Activated CD8-positive, alpha-beta memory T cell treated with anti-CD3 and anti-CD28 coated beads for 24 hours (primary cell): ENCODE results near the gene ADH6.
"Not testable (repeated sequence)": the region's sequence is repeated elsewhere in the genome, so short reads cannot be mapped to it uniquely, and the experiment has no call there.

ENCODE experiments used
- DNase-seq: peaks from one replicate; pipeline ENCODE4 v3.0.0-alpha.2; 2020

The ADH6 gene

DNA sequence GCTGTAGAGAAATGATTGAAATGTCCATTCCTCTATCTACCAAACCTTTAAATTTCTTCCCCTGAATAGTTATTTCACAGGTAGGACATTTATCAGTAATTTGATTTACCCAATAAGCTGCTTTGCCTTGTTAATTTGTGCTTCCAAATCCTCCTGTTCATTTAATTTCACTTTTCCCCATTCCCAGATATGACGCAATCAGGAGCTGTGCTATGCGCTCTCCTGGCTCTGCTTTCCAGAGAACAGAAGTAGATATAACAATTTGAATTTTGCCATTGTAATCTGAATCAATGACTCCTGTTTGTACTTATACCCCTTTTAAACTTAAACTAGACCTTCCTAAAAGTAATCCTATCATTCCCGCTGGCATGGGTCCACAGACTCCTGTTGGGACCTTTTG is 29.1 kb downstream of the ADH6 start:
- DNase-seq = not testable (repeated sequence)

DNA sequence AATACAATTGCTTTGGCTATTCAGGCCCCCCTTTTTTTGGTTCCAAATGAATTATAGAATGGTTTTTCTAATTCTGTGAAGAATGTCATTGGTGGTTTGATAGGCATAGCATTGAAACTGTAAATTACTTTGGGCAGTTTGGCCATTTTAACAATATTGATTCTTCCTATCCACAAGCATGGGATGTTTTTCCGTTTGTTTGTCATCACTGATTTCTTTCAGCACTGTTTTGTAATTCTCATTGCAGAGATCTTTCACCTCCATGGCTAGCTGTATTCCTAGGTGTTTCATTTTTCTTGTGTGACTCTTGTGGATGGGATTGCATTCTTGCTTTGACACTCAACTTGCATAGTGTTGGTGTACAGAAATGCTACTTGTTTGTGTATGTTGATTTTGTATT is 33.0 kb downstream of the ADH6 start:
- DNase-seq = no peak

DNA sequence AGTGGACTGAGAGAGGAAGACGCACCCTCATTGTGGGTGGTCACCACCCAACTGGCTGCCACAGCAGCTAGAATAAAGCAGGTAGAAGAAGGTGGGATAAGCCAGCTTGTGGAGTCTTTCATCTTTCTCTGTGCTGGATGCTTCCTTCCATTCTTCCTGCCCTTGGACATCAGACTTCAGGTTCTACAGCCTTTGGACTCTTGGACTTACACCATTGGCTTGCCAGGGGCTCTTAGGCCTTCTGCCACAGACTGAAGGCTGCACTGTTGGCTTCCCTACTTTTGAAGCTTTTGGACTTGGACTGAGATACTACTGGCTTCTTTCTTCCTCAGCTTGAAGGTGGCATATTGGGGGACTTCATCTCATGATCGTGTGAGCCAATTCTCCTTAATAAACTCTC is 33.5 kb downstream of the ADH6 start:
- DNase-seq = no peak

DNA sequence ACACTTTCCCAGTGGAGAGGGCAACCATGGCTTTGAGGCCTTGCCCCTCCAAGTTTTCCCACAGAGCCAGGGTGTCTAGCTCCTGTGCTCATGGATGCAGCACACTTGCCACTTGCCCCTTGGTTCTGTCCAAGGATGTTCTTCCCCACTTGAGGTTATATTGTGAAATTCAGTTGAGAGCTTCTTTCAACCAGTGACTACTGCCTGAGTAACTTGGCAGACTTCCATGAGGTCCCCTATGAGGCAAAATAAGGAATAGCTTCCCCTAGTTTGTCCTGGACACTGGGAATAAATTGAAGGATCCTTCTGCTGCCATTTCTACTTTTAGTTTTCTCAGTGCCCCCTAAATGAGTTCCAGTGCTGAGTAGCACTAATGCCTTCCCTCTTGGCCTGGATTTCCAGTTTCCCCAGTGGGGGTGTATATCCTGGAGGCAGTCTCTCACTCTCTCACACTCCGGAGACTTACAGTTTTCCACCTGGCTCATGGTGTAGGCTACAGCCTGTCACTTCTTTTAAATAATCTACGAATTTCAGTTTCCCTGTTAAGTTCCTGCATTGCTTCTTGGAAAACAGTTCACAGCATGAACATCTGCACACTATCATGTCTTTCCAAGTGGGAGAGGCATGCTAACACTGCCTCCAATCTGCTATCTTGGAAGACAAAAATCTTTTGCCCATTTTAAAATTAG is 38.5 kb downstream of the ADH6 start:
- no peak for DNase-seq

DNA sequence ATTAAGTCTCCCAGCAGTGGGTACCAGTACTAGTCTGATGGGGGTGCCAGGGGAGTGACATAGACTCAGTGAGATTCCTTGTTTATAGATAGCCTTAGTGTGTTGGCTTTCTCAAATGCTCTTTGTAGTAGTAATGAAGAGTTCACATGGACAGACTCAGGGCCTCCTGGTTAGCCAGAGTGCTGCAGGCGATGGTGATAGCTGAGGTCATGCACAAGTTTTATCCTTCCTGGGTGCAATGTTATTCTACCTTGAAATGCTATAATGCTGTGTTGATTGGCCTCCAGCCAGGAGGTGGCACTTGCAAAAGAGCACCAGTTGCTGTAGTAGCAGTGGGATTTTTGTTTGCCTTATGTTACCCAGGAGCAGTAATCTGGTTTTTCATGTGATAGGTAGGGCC is 39.4 kb downstream of the ADH6 start:
- no peak for DNase-seq

DNA sequence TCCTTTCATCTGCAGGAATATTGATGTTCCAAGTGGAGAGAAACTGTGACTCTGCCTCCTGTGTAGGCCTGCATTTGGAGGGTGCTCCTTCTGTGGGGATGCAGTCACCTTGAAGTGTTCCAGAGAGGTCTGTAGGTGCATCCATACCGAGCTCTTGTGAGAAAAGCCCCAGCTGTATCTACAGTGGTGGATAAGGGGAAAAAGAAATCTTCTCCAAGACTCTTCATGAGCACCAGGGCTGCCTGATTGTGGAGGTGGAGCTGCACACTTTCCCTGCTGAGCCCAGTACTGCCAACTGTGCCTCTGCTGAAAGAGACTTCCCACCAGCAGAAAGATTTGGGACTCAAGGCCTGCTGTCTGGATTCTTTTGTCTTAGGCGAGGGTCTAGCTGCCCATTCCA is 39.9 kb downstream of the ADH6 start:
- no peak for DNase-seq

DNA sequence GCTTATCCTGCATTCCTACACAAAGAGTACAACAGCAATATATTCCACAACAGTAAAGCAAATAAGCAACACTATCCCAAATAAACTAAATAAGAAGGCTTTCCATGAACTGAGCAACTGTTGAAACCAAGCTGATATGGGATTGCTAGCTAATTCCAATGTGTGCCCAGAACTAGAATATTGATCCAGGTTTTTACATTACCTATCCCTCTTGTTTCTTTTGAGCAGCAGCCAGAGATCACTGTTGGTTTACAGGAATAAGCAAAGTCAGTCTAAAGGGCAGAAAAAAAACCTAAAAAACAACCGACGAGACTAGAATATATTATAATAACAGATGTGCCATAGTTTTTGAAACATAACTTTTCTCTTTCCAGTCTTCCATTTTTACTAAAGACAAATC is 52.5 kb downstream of the ADH6 start:
- DNase-seq = no peak

DNA sequence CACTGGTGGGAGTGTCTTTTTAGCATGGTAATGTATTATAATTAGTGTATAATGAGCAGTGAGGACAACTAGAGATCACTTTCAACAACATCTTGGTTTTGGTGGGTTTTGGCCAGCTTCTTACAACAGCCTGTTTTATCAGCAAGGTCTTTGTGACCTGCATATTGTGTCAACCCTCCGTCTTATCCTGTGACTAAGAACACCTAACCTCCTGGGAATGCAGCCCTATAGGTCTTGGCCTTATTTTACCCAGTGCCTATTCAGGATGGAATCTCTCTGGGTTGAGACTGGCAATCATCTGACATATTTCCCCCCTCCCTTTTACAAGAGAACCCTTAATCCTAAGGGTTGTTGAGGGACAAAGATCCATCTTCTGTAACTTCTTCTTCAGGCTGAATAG is 53.1 kb downstream of the ADH6 start:
- no peak for DNase-seq

DNA sequence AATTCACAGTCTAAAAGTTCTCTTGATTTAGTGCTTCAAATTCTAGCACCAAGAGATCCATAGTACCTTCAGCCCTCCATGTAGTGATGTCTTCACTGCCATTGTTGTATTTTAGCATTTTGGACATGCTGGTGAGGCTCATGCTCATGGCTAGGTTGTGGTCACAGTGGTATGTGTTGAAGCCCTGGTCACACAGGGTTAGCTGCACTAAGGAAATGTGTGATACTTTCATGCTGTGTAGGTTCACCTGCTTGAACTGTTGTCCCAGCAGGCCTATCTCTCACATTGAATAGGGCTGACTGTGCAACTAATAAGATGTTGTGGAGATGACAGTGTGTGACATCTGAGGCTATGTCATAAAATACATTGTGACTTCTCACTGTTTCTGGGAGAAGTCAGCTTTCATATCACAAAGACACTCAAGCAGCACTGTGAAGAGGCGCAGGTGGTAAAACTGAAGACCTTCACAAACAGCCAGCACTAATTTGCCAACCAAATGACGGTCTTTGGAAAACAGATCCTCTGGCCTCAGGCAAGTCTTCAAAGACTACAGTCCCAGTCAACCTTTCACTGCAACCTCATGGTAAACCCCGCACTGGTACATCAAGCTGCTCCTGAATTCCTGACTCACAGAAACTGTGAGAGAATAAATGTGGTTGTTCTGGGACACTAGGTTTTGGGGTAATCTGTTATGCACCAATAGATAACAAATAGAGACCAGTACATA is 57.5 kb downstream of the ADH6 start:
- no peak for DNase-seq

DNA sequence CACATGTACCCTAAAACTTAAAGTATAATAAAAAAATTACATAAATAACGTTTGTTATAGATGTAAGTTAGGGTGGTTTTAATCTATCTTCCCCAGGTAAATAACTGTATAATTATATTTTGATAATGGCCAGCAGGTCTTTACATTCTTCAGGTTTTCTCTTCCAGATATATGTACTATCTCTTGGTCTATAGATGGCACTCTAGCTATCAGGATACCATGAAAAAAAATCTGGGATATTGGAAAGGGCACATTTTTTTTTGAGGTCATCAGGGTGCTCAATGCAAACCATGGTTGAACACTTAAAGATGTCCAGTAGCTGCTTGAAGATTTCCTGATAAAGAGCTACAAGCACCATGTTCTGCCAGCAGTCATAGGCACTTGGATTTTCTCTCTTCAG is 59.3 kb downstream of the ADH6 start:
- no peak for DNase-seq

DNA sequence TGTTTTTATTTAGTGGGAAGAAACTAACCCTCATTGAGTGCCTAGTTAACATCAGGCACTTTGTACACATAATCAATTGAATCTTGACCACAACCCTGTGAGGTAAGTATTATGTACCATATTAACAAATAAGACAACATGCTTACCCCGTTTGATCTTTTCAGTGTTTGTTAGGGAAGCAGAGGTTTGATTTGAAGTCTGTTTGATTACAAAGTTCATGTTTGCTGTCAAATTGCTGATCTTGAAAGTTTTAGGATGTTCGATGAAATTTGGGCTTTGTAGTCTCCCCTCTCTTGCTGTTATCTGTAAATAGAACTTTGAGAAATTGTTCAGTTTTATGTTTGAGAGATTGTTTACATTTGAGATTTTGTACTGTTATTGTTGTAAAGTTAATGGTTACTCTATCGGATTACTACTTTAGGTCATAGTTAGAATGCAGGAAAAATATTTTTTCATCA is 61.5 kb downstream of the ADH6 start:
- DNase-seq = no peak

DNA sequence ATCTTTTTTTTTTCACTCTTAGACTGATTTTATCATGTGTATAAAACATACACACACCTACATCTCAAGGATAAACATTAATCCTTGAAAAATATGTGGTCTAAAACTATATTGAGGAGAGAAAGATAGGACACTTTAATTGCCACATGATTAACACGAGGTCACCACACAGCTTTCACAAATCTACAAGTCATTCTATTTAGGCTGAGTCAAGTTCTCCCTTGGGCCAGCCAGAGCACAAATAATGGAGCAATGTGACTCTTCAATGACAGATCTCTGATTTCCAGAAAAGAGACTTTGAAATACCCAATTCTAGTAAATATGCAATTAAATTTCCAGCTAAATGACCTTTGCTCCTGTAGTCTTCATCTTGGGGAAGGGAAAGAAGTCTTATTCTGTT is 62.1 kb downstream of the ADH6 start:
- no peak for DNase-seq

DNA sequence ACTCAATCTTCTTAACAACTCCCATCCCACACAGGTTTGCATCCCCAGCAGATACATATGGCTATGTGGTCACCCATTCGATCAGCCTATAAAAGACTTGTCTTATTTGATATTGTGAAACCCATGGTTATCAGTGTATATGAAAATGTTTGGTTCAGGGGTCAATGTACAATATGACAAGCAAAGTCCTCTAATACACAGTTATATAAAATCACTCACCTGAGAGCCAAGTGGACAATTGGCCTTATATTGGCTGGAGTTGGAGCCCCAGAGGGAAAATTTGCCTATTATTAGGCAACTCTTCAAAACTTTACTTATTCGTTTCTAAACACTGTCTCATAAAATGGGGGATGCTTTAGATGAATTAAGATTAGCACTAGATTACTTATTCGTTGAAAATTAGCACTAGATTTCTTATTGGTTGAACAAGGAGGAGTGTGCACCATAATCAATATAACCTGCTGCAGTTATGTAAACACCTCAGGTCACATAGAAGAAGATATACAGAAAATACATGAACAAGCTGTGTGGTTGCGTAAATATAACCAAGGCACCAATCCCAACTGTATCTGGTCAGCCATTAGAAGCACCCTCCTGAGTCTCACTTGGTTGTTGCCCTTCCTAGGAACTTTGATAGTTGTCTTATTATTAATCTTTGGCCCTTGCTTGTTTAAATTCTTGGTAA is 64.2 kb downstream of the ADH6 start:
- DNase-seq = no peak
